K562 treated with DMSO at 1 percent for 24 hours (cell line): ENCODE data around the gene MT4. TPM values are rescaled to one million over a fixed set of nuclear protein-coding genes. Genes with fewer than 3 reads are reported as not detected.

Experiments
- total RNA-seq: library from RNA; unstranded; fragments of 300-600 nt; gene quantifications from 2 replicates; pipeline ENCODE4 v1.2.3, GENCODE V29; 2022; ENCODE audit warnings: low read depth; ENCODE audit not compliant: insufficient read depth

The MT4 gene
- total RNA-seq, result not detected in 2 replicates

DNA sequence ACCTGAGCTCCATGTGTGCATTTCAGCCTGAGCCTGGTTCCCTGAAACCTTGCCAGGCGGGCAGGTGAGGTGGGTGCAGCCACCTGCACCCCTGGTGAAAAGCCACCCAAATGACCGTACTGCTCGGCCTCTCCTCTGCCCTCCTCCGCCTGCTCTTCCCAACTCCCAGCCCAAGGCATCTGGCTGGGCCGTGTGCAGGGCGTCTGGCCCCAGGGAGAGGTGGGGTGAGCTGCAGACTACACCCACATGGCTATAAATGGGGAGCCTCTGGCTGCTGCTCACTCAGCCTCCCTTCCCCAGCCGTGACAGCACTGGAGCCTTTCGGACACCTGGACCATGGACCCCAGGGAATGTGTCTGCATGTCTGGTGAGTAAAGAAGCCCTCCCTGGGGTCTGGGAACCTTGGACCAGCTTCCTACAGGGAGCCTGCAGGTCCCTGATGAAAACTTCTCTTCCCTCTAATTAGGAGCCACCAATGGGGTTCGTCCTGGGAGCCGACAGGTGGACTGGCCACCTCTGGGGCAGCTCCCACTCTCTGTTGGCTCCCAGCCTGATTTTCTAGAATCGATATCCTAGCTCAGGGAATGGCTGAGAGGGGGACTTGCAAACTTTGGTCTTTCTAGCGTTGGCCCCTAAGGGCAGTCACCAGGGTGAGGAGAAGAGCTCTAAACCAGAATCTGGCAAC lies at the start of gene MT4:
Gene MT4 (plus strand): TSS at position 281 of the 685 bp plus-strand sequence. CDS start 56 bp downstream, at position 337.

DNA sequence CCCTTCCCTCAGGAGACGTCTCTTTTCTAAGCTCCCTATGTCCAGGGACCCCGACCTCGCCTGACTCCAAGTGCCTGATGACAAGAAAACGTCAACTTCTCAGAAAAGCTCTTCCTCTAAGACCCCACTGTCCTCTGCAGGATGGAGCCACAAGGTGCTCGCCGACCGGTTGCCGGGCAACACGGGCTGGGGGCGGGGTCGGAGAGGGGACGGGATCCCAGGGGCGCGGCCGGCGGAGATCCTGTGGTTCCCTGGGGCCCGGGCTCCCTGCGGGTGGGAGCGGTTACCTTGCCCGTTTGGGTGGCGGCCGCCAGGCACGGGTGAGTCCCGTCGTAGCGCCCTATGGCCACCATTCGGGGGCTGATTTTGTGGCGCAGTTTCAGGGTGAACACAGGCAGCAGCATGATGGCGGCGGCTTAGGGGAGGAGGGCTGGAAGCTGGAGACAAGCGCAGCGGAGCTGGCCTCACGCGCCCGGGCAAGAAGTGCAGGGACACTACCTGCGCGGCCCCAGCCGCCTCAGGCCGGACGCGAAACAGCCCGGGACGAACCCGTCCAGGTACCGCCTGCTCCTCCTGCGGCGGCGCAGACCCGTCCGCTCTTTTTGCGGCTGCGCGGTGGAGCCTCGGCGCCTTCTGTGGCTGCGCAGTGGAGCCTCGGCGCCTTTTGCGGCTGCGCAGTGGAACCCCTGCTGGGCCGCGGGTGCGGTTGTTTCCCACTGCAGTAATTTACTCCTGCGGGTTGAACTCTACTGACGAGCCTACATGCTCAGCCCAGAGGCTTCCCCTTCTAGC lies 45.2 kb upstream of the MT4 start, which contains the start of gene BBS2:
Gene BBS2 (minus strand): TSS at position 566 of the 792 bp plus-strand sequence. CDS start 162 bp downstream, at position 404.

DNA sequence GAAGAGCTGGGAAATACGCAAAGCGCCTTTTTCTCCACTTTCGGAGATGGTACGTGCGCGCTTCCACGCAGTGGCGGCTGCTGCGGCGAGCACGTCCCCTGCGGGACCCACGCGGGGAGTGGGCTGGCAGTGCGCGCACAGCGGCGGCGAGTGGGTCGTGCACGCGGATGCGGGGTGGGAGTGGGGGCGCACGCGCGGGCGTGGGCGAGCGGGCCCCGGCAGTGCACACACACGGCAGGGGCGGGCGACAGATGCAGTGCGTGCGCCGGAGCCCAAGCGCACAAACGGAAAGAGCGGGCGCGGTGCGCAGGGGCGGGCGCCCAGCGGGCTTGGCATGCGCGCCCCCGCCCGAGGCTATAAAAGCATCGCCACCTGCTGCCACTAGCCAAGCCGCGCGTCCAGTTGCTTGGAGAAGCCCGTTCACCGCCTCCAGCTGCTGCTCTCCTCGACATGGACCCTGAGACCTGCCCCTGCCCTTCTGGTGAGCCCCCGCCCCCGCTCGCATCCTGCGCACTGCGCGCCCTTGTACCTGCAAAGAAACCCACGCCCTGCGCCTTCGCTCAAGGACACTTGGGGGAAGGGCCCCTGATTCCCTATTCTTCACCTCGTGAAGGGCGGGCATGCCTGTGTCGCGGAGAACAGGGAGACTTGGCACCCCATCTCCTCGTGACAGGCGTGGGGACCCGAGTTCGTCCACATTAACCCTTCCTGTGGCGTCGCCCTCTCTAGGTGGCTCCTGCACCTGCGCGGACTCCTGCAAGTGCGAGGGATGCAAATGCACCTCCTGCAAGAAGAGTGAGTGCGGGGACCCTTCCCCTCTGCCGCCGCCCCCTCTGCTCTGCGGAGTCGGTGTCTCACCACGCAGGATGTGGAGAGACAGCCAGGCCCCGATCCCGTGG lies 24.5 kb downstream of the MT4 start, which contains the start of gene MT3:
Gene MT3 (plus strand): TSS at position 388 of the 899 bp plus-strand sequence. CDS start 63 bp downstream, at position 451.

DNA sequence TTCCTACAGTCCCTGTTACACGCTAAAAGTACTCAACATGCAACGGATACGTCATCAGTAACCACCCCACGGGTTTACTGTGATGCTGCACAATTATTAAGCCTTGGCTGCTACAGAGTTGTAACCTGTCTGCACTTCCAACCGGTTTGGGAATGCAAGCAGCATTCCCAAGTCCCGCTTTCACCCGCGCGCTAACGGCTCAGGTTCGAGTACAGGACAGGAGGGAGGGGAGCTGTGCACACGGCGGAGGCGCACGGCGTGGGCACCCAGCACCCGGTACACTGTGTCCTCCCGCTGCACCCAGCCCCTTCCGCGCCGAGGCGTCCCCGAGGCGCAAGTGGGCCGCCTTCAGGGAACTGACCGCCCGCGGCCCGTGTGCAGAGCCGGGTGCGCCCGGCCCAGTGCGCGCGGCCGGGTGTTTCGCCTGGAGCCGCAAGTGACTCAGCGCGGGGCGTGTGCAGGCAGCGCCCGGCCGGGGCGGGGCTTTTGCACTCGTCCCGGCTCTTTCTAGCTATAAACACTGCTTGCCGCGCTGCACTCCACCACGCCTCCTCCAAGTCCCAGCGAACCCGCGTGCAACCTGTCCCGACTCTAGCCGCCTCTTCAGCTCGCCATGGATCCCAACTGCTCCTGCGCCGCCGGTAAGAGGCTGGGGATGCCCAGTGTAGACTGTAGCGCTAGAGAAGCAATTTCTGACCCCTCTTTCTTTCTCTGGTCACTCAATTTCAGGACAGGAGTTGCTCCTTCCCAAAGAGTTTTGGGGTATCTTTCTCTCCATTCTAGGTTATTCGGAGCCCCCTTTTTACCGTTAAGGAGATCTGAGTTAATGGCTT lies 43.4 kb downstream of the MT4 start, which contains the start of gene MT2A:
Gene MT2A (plus strand): TSS at position 542 of the 833 bp plus-strand sequence. CDS start 72 bp downstream, at position 614.

Other genes starting within 250 kb of the MT4 start
- 103 and 111 TPM in 2 replicates for gene AMFR, start 139.5 kb upstream of the MT4 start, total RNA-seq
- 69.4 and 82.9 TPM in 2 replicates for gene NUDT21, start 113.7 kb upstream of the MT4 start, total RNA-seq
- 19.0 and 26.1 TPM in 2 replicates for gene OGFOD1, start 113.5 kb upstream of the MT4 start, total RNA-seq
- gene BBS2, start 45.0 kb upstream of the MT4 start, total RNA-seq, result 19.5 and 21.9 TPM in 2 replicates
- not detected in 2 replicates for gene MT3, start 24.5 kb downstream of the MT4 start, total RNA-seq
- 22.5 and 28.1 TPM in 2 replicates for gene MT2A, start 43.5 kb downstream of the MT4 start, total RNA-seq
- gene MT1E, start 60.7 kb downstream of the MT4 start, total RNA-seq, result not detected in 2 replicates
- not detected in 2 replicates for gene MT1M, start 67.6 kb downstream of the MT4 start, total RNA-seq
- gene MT1A, start 73.6 kb downstream of the MT4 start, total RNA-seq, result not detected in 2 replicates
- not detected in 2 replicates for gene MT1B, start 86.8 kb downstream of the MT4 start, total RNA-seq
- gene MT1F, start 92.9 kb downstream of the MT4 start, total RNA-seq, result not detected in 2 replicates
- gene MT1G, start 103.0 kb downstream of the MT4 start, total RNA-seq, result 2.8 TPM in 1 of 2 replicates, not detected in the other
- gene MT1H, start 104.7 kb downstream of the MT4 start, total RNA-seq, result not detected in 2 replicates
- gene MT1X, start 117.4 kb downstream of the MT4 start, total RNA-seq, result 11.5 and 27.6 TPM in 2 replicates
- gene NUP93, start 165.1 kb downstream of the MT4 start, total RNA-seq, result 57.2 and 57.3 TPM in 2 replicates